ENCODE measurements around the gene SRMS. TPM values are rescaled to one million over a fixed set of nuclear protein-coding genes. Genes with fewer than 3 reads are reported as not detected.

SRMS gene
- total and polyA plus RNA-seq, 2 of the 13 experiments (the other 11 are each of a cell fraction or from before 2014, with no cell fraction given), result not detected

GRCh38 chr20:63544241-63544957 lies 3.1 kb downstream of the SRMS start (continued):
- TF ChIP-seq CHD2 (IDR thresholded peaks at IDR 0.05; ENCODE audit: low read depth, low read length) (no peak), DR1 (CRISPR knock-in tag; IDR thresholded peaks at IDR 0.05) (no peak; the same call in 1 of the 2 replicates), HMG20B (CRISPR knock-in tag; conservative IDR thresholded peaks at IDR 0.05) (no peak), ZNF329 (CRISPR knock-in tag; IDR thresholded peaks at IDR 0.05; ENCODE audit: low read depth) (0 out of 2 replicates have a peak, but pooled peaks have one; percentile 18), PREB (CRISPR knock-in tag; IDR thresholded peaks at IDR 0.05) (no peak), ZMAT3 (CRISPR knock-in tag; conservative IDR thresholded peaks at IDR 0.05) (no peak), ZGPAT (CRISPR knock-in tag; IDR thresholded peaks at IDR 0.05) (peak; percentile 42; the same call in 1 of the 2 replicates), HOXA7 (CRISPR knock-in tag; IDR thresholded peaks at IDR 0.05) (no peak), SRSF4 (IDR thresholded peaks at IDR 0.05; ENCODE audit: low read depth, low read length, poor library complexity, severe bottlenecking) (no peak), ZZZ3 (CRISPR knock-in tag; IDR thresholded peaks at IDR 0.05; ENCODE audit: borderline replicate concordance) (no peak), SNAI1 (CRISPR knock-in tag; IDR thresholded peaks at IDR 0.05; ENCODE audit: borderline replicate concordance) (no peak), ZNF703 (CRISPR knock-in tag; IDR thresholded peaks at IDR 0.05; ENCODE audit: borderline replicate concordance) (no peak), ZFY (CRISPR knock-in tag; IDR thresholded peaks at IDR 0.05) (peak; percentile 25; the same call in 1 of the 2 replicates), ZBTB8A (CRISPR knock-in tag; IDR thresholded peaks at IDR 0.05; ENCODE audit: borderline replicate concordance, low read depth) (no peak), TGIF2 (CRISPR knock-in tag; IDR thresholded peaks at IDR 0.05) (no peak), RNF2 (conservative IDR thresholded peaks at IDR 0.05; ENCODE audit: low read depth) (0 out of 2 replicates have a peak, but pooled peaks have one; percentile 24), MTF1 (CRISPR knock-in tag; IDR thresholded peaks at IDR 0.05) (no peak), POGZ (CRISPR knock-in tag; IDR thresholded peaks at IDR 0.05) (no peak), SALL2 (CRISPR knock-in tag; IDR thresholded peaks at IDR 0.05) (peak; percentile 22; the same call in 1 of the 2 replicates), ZNF30 (CRISPR knock-in tag; IDR thresholded peaks at IDR 0.05) (no peak), RFXAP (CRISPR knock-in tag; IDR thresholded peaks at IDR 0.05; ENCODE audit: borderline replicate concordance) (no peak), ZSCAN25 (CRISPR knock-in tag; IDR thresholded peaks at IDR 0.05) (0 out of 2 replicates have a peak, but pooled peaks have one; percentile 53), SIN3A (IDR thresholded peaks at IDR 0.05; ENCODE audit: borderline replicate concordance, low read depth, low read length) (0 out of 2 replicates have a peak, but pooled peaks have one; percentile 57), ARID5B (CRISPR knock-in tag; IDR thresholded peaks at IDR 0.05) (peak; percentile 52), KMT2B (CRISPR knock-in tag; IDR thresholded peaks at IDR 0.05) (peak; percentile 17; the same call in 1 of the 2 replicates)
